H1 (cell line): ENCODE data around the gene RPUSD3. TPM values are rescaled to one million over a fixed set of nuclear protein-coding genes. Genes with fewer than 3 reads are reported as not detected.

Source experiments
- ASH2L ChIP-seq: fragments of 200-600, 300-600 bp; sonication (generic); IDR thresholded peaks from one replicate; pipeline ENCODE4 v1.7.1; 2017; ENCODE audit warnings: low read length
- BACH1 ChIP-seq: IDR thresholded peaks from 2 replicates; pipeline ENCODE4 v1.6.1; 2012; ENCODE audit warnings: low read length, improper control_type of control experiment
- BCL11A ChIP-seq, 2 experiments: IDR thresholded peaks; one replicate each; pipeline ENCODE4 v1.6.1; 2011; ENCODE audit warnings: low read depth in 2 of 2, low read length in 2 of 2, mild to moderate bottlenecking in 2 of 2
- CBX8 ChIP-seq: fragments of 300-800, 300-1000 bp; sonication (generic); IDR thresholded peaks from 2 replicates; pipeline ENCODE4 v1.7.1; 2016; ENCODE audit warnings: low read depth, low read length, borderline replicate concordance
- EGR1 ChIP-seq: IDR thresholded peaks from 2 replicates; pipeline ENCODE4 v1.6.1; 2011; ENCODE audit warnings: low read depth, low read length, borderline replicate concordance
- EP300 ChIP-seq, 2 experiments: IDR thresholded peaks; 1 replicate in 1 of 2; 2 replicates in 1 of 2; pipeline ENCODE4 v1.6.1; 2011 to 2012; ENCODE audit warnings: low read depth in 2 of 2, low read length in 2 of 2, mild to moderate bottlenecking in 2 of 2, borderline replicate concordance in 1 of 2, inconsistent platforms in 1 of 2, moderate library complexity in 1 of 2
- FOSL1 ChIP-seq: IDR thresholded peaks from 2 replicates; pipeline ENCODE4 v1.6.1; 2011; ENCODE audit warnings: mild to moderate bottlenecking, low read depth, low read length, moderate library complexity; ENCODE audit not compliant: insufficient read depth
- GABPA ChIP-seq: IDR thresholded peaks from 2 replicates; pipeline ENCODE4 v1.6.1; 2011; ENCODE audit warnings: mild to moderate bottlenecking, low read length, moderate library complexity, borderline replicate concordance; ENCODE audit not compliant: insufficient read depth
- GTF2F1 ChIP-seq: IDR thresholded peaks from 2 replicates; pipeline ENCODE4 v1.6.1; 2012; ENCODE audit warnings: low read depth, low read length, improper control_type of control experiment, borderline replicate concordance
- JUN ChIP-seq: IDR thresholded peaks from 2 replicates; pipeline ENCODE4 v1.6.1; 2011; ENCODE audit warnings: low read depth, mild to moderate bottlenecking, improper control_type of control experiment, low read length
- JUND ChIP-seq: IDR thresholded peaks from 2 replicates; pipeline ENCODE4 v1.6.1; 2011; ENCODE audit warnings: mild to moderate bottlenecking, improper control_type of control experiment, low read length
- NRF1 ChIP-seq: IDR thresholded peaks from 2 replicates; pipeline ENCODE4 v1.6.1; 2011; ENCODE audit warnings: mild to moderate bottlenecking, low read depth, low read length, improper control_type of control experiment
- RFX5 ChIP-seq: IDR thresholded peaks from 2 replicates; pipeline ENCODE4 v1.6.1; 2011; ENCODE audit warnings: low read depth, low read length, improper control_type of control experiment, borderline replicate concordance
- SAP30 ChIP-seq: fragments of 300-600 bp; sonication (generic); IDR thresholded peaks from 2 replicates; pipeline ENCODE4 v1.7.1; 2012; ENCODE audit warnings: low read length, moderate library complexity, mild to moderate bottlenecking, inconsistent platforms; ENCODE audit not compliant: insufficient read depth, insufficient replicate concordance
- SIX5 ChIP-seq: IDR thresholded peaks from 2 replicates; pipeline ENCODE4 v1.6.1; 2011; ENCODE audit warnings: mild to moderate bottlenecking, low read depth, low read length
- SP1 ChIP-seq: IDR thresholded peaks from 2 replicates; pipeline ENCODE4 v1.6.1; 2011; ENCODE audit warnings: low read depth, low read length
- SUZ12 ChIP-seq: fragments of 200-600 bp; sonication (generic); IDR thresholded peaks from 2 replicates; pipeline ENCODE4 v1.6.1; 2012; ENCODE audit warnings: mild to moderate bottlenecking, inconsistent platforms, low read length, moderate library complexity, mixed read lengths
- TEAD4 ChIP-seq: IDR thresholded peaks from 2 replicates; pipeline ENCODE4 v1.6.1; 2012; ENCODE audit warnings: low read depth, low read length, inconsistent platforms, mixed read lengths
- polyA plus RNA-seq, 7 experiments: library from polyadenylated mRNA; depleted of rRNA in 3 of 7; stranded (reverse) in 5 of 7; unstranded in 2 of 7; fragments of >200 nt in 5 of 7; fragments of 200-250 nt in 2 of 7; gene quantifications; 1 replicate in 5 of 7; 2 replicates in 1 of 7; 4 replicates in 1 of 7; pipeline versions ENCODE4 v1.2.1 to v1.2.3, GENCODE V29; 2011 to 2013; ENCODE audit warnings: missing spikeins in 2 of 7, mixed read lengths in 2 of 7
- total RNA-seq: library from RNA; stranded (reverse); fragmentation: NEBNext Ultra II Directional; extraction: Animal tissue kit (Norgen Biotek cat#: 25700); gene quantifications from 2 replicates; pipeline ENCODE4 v1.2.1, GENCODE V29; 2021
- TF ChIP-seq, protein P1 (sequence below): IDR thresholded peaks from 2 replicates; pipeline ENCODE4 v1.6.1; 2011; ENCODE audit warnings: low read depth, mild to moderate bottlenecking, low read length; ENCODE audit not compliant: insufficient read depth

Gene RPUSD3
- total and polyA plus RNA-seq, 2 of the 8 experiments (the other 6 are each of a cell fraction or from before 2014, with no cell fraction given), result 68.4 to 154 TPM

GRCh38 chr3:9793161-9793781 is 50.5 kb downstream of the RPUSD3 start (continued):
- TF ChIP-seq RFX5 (no peak), GTF2F1 (no peak), CBX8 (no peak), SP1 (no peak), JUN (no peak), SUZ12 (no peak), EGR1 (no peak), FOSL1 (no peak), NRF1 (no peak), SIX5 (no peak), SAP30 (peak; percentile 83), TEAD4 (no peak), BCL11A (IDR thresholded peaks at IDR 0.05; ENCODE audit: low read depth in 2 of 2, low read length in 2 of 2) (no peak), ASH2L (peak; percentile 55), GABPA (no peak), JUND (no peak), BACH1 (no peak), EP300 (IDR thresholded peaks at IDR 0.05; ENCODE audit: borderline replicate concordance in 1 of 2, low read depth in 2 of 2, low read length in 2 of 2) (no peak)
- TF ChIP-seq, protein P1, sequence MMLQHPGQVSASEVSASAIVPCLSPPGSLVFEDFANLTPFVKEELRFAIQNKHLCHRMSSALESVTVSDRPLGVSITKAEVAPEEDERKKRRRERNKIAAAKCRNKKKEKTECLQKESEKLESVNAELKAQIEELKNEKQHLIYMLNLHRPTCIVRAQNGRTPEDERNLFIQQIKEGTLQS, result no peak
